BJ (cell line): ENCODE results near the gene PYCR2. TPM values are rescaled to one million over a fixed set of nuclear protein-coding genes. Genes with fewer than 3 reads are reported as not detected.

Source experiments
- CTCF ChIA-PET: fragments of 350-600 bp; formaldehyde crosslinking; extraction: SDS; loops from one replicate; lab custom pipeline; 2021; ENCODE audit warnings: antibody characterized with exemption, inconsistent platforms; lab: Yijun Ruan, JAX
- POLR2A ChIA-PET: fragments of 300-600 bp; sonication (Branson Sonifier 250); formaldehyde crosslinking; extraction: SDS; loops from one replicate; lab custom pipeline; 2021; ENCODE audit warnings: antibody characterized with exemption; lab: Charles Lee
- DNase-seq: peaks from one replicate; pipeline ENCODE4 v3.0.0-alpha.2; 2011; ENCODE audit warnings: low read depth
- H3K27me3 ChIP-seq: 2 replicates; pipeline ENCODE4 v1.6.0; 2011; ENCODE audit warnings: low read length; ENCODE audit not compliant: control insufficient read depth, insufficient read depth
- H3K36me3 ChIP-seq: 2 replicates; pipeline ENCODE4 v1.5.1; 2011; ENCODE audit warnings: low read length; ENCODE audit not compliant: control insufficient read depth, insufficient read depth
- H3K4me3 ChIP-seq: 2 replicates; pipeline ENCODE4 v1.5.1; 2011; ENCODE audit warnings: low read depth, mild to moderate bottlenecking, control low read depth, low read length
- polyA plus RNA-seq: library from polyadenylated mRNA; depleted of rRNA; stranded (reverse); fragments of >200 nt; gene quantifications from 2 replicates; pipeline ENCODE4 v1.2.3, GENCODE V29; 2011
- TF ChIP-seq, protein P1 (sequence below): IDR thresholded peaks from 2 replicates; pipeline ENCODE4 v1.5.1; 2011; ENCODE audit warnings: low read depth, mild to moderate bottlenecking, control low read depth, inconsistent platforms, low read length, moderate library complexity; ENCODE audit not compliant: insufficient read depth

The PYCR2 gene
- polyA plus RNA-seq, 1 experiment = 81.1 TPM

DNA sequence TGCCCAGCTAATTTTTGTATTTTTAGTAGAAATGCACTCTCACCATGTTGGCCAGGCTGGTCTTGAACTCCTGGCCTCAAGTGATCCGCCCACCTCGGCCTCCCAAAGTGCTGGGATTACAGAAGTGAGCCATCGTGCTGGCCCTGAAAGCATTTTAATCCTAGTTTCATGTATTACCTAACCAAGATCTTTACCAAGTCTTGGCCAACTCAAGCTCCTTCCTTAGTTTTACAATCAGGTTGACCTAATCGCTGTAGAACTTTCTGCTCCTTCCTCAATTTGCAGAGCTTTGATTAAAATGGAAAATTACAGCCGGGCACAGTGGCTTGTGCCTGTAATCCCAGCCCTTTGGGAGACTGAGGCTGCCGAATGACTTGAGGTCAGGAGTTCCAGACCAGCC is 38.7 kb downstream of the PYCR2 start:
- Histone ChIP-seq H3K27me3 (no peaks in the 10 kb centered on the region), H3K4me3 (no peak overlapping the region), H3K36me3 (no peaks in the 10 kb centered on the region)
- no peak for DNase-seq
- ChIA-PET POLR2A (no interaction called here), CTCF (no interaction called here)
- TF ChIP-seq, protein P1, sequence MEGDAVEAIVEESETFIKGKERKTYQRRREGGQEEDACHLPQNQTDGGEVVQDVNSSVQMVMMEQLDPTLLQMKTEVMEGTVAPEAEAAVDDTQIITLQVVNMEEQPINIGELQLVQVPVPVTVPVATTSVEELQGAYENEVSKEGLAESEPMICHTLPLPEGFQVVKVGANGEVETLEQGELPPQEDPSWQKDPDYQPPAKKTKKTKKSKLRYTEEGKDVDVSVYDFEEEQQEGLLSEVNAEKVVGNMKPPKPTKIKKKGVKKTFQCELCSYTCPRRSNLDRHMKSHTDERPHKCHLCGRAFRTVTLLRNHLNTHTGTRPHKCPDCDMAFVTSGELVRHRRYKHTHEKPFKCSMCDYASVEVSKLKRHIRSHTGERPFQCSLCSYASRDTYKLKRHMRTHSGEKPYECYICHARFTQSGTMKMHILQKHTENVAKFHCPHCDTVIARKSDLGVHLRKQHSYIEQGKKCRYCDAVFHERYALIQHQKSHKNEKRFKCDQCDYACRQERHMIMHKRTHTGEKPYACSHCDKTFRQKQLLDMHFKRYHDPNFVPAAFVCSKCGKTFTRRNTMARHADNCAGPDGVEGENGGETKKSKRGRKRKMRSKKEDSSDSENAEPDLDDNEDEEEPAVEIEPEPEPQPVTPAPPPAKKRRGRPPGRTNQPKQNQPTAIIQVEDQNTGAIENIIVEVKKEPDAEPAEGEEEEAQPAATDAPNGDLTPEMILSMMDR = no peak

DNA sequence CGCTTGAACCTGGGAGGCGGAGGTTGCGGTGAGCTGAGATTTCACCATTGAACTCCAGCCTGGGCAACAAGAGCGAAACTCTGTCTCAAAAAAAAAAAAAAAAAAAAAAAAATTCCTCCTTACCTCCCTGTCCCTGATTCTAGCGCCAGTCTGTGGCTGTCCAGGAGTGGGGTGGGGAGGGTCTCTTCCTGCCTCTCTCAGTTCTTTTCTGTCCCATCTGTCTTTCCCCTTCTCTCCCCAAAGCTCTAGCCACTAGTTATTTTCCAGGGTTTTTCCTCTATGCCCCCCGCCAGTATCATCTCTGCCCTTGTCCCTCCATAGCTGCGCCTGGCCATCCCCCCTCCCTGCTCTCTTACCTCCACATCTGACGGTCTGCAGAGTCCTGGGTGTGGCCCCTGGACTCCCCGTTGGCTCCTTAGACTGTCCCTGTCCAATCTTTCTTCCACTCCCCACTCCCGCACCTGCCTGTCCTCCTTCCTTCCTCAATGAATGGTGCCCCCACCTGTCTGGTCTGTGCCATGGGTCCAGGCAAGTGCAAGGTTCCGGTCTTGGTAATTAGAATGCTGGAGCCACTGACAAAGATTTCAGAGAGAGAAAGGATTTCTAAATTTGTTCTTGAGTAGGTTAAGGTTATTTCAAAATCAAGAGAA is 40.3 kb downstream of the PYCR2 start:
- H3K27me3 ChIP-seq = no peaks in the 10 kb centered on the region
- POLR2A ChIA-PET = interaction anchor here (0.6 to 0.7 kb wide), 2 partner anchors 33 to 409 kb away, joined by 5 to 9 read pairs; no protein-coding TSS in a partner anchor

DNA sequence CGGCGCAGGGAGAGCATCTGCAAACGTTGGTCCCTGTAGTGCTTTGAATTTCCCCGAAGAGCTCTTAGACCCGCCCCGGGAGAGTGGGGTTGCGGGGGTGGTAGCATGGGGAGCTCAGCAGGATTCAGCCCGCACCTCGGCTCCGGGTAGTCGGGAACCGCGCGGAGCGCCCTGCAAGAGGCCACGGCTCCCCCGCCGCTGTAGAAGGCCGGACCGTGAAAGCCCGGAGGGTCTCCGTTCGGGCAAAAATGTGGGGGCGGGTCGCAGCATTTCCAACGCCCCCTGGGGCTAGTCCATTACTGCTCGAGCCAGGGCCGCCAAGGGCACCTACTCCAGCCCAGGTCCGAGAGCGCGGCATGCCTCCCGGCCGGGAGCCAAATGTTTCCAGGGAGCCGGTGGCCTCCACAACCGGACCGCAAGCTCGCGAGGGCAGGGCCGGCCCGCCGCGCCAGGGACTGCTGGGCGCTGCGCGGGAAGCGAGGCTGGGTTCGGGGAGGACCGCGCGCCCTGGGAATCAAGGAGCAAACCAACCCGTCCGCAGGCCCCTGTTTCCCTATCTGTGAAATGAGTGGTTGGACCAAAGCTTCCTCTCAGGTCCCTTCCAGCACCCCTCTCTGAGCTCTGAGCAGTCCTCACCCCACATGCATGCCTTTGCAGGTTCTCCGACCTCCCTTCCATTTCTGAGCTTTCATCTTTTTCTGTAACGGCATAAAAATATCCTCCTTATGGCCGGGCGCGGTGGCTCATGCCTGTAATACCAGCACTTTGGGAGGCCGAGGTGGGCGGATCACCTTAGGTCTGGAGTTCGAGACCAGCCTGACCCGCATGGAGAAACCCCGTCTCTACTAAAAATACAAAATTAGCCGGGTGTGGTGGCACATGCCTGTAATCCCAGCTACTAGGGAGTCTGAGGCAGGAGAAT is 41.1 kb downstream of the PYCR2 start:
- H3K27me3 ChIP-seq = no peaks in the 10 kb centered on the region
- no peak for DNase-seq
- H3K4me3 ChIP-seq = peak overlapping the region; percentile 57
- TF ChIP-seq, protein P1 = no peak
- CTCF ChIA-PET = interaction anchor here (0.8 to 2.5 kb wide), 14 partner anchors 14 to 422 kb away, joined by 3 to 9 read pairs (median 3); partner anchors contain the start of gene SRP9
- POLR2A ChIA-PET = interaction anchor here (0.6 to 0.7 kb wide), 3 partner anchors 33 to 408 kb away, joined by 3 to 9 read pairs (median 5); no protein-coding TSS in a partner anchor
- no peaks in the 10 kb centered on the region; the same call in 1 of the 2 replicates for H3K36me3 ChIP-seq

More for the DNA sequence above, 40.3 kb downstream of the PYCR2 start:
- CTCF ChIA-PET = interaction anchor here (0.8 to 2.4 kb wide), 7 partner anchors 14 to 423 kb away, joined by 3 to 9 read pairs (median 4); partner anchors contain the start of gene SRP9
- TF ChIP-seq, protein P1 = no peak
- no peak overlapping the region for H3K4me3 ChIP-seq
- no peak for DNase-seq
- no peaks in the 10 kb centered on the region for H3K36me3 ChIP-seq

DNA sequence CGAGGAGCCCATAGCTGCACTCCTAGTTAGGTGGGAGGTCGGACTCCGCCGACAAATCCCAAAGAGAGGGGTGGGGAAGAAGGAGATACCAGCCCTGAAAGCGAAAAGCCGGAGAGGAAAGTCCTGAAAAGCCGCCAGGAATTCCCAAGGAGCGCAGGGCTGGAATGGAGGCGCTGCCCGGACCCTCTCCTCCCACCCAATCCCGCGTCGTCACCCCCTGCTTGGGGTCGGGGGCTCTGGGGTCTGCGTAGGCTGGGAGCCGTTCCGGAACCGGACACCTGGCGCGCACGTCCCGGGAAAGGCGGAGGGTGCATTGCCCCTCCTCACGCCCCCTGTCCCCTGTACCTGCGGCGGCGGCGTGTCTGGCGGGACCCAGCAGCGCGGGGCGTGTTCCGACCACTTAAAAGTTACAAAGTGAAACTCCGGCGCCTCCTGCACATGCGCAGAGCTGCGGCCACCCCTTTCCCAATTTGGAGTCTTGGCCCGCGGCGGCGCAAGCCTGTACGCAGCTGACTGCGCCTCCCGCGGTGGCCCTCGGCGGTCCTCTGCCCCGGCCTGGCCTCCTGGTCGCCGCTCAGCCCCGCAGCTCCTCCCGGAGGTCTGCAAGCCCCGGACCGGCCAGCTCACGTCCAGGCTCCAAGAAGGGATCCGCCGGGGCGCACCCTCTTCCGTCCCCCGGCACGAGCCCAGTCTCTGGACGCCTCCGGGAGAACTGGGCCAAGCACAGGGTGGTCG is 41.9 kb downstream of the PYCR2 start, which contains the start of gene TMEM63A:
TMEM63A (minus strand) TSS at position 422 of the 735 bp plus-strand sequence. CDS start 4,800 bp downstream, outside the sequence.
- no peak for DNase-seq
- ChIA-PET POLR2A (interaction anchor here (0.6 kb wide), 2 partner anchors 48 to 80 kb away, joined by 3 to 4 read pairs; no protein-coding TSS in a partner anchor), CTCF (interaction anchor here (0.9 to 2.5 kb wide), 12 partner anchors 15 to 422 kb away, joined by 3 to 9 read pairs (median 4); partner anchors contain the start of gene SRP9)
- H3K27me3 ChIP-seq = no peaks in the 10 kb centered on the region
- H3K36me3 ChIP-seq = no peaks in the 10 kb centered on the region; the same call in none of the 2 replicates
- peak within 1 kb of the TSS; percentile 57 for H3K4me3 ChIP-seq
- TF ChIP-seq, protein P1 = peak; percentile 46
